DMS114 treated with DMSO at 0.1 percent for 48 hours (cell line): Measurements from ENCODE around the gene TMEM184B.

Source experiments
- DNase-seq: peaks from one replicate; lab custom pipeline; 2025; ENCODE audit not compliant: unreplicated experiment; lab: John Stamatoyannopoulos, UW

The TMEM184B gene

DNA sequence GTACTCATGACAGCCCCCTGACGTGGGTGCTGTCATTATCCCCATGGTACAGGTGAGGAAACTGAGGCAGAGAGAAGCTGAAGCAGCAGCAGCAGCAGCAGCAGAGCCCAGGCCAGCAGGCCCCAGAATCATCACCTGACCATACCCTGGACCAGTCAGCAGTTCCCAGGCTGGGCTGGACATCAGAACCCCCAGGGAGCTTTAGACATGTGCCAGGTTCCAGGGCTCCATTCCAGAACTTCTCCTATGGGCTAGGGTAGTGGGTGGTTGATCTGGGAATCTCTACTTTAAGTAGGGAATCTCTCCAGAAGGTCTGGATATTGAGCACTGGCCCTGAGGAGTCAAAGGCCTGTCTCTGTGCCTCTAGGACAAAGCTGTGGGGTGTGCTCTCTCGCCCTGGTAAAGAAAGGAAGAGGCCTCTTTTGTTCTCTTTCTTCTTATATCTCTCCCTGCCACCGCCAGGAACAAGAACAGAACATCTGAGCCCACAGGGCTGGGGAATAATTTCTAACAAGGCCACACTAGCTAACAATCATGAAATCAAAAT lies 44.4 kb downstream of the TMEM184B start:
- no peak for DNase-seq

DNA sequence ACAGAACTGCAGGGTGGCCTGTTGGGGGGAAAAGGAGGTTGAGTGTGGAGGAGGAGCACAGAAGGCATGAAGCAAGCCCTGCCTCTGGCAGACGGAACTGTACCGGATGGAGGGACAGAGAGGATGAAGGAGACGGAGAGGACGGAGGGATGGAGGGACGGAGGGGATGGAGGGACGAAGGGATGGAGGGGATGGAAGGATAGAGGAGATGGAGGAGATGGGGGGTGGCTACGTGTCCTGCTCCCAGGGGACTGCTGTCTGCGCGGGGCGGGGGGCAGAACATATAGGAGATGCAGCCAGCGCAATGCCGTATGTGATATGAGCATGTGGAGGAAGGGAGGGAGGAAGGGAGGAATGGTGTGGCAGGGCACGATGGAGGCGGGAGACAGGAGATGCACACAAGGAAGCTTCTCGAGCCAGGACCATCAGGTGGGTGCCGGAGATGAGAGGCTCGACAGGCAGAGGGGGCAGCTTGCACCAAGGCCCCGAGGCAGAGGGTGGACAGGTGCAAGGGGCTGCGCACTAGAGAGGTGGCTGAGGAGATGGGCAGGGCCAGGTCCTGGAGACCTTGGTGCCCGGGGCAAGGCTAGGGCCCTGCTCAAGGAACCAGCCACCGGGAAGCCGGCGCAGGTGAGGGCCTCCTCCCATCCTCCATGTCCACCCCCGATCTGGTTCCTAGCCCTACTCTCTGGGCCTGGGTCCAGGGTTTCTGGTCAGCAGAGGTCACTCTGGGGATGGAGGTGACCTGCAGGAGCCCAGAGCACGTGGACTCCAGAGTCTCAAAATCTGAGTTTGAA lies 45.8 kb downstream of the TMEM184B start:
- DNase-seq, result no peak

DNA sequence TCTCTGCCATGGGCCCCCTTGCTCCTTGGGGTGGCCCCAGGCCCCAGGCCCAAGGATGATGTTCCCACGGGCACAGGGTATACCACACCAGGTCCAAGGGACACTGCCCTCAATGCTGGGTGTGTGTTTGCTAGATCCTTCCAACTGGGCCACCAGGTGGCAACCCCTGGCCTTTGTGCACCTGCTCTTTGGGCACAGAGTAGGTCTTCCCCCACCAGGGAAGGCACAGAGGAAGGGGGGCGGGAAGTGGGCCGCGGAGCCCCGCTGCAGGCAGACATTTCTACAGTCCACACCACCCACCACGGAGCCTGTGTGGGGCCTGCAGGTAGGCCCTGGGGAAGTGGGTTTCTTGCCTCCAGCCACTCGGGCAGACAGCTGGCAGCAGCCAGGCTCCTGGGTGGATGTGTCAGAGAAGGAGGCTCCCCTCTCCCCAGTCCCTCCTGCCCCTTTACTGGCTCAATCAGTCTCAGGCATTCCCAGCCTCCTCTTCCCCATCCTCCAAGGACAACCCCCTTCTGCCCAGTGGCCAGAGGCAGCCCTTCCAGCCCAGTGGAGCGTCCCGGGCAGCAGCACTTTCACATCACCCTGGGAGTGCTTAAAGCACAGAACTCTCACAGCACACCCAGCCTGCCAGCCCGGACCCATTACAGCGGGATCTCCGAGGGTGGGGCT lies 49.4 kb downstream of the TMEM184B start:
- DNase-seq, result no peak

DNA sequence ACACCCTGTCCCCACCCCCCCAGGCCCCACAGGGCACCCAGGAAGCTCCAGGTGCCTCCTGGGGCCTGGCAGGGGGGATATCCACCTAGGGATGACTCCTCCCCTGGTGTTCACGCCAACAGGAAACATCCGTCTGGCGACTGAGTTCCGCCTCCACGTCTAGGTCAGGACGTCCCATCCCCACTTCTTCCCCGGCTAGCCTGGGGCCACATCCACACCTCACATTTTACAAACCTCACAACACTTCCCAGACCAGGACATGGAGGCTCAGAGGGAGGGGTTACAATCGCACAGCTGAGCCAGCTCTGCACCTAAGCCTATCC lies 50.1 kb downstream of the TMEM184B start:
- no peak for DNase-seq

DNA sequence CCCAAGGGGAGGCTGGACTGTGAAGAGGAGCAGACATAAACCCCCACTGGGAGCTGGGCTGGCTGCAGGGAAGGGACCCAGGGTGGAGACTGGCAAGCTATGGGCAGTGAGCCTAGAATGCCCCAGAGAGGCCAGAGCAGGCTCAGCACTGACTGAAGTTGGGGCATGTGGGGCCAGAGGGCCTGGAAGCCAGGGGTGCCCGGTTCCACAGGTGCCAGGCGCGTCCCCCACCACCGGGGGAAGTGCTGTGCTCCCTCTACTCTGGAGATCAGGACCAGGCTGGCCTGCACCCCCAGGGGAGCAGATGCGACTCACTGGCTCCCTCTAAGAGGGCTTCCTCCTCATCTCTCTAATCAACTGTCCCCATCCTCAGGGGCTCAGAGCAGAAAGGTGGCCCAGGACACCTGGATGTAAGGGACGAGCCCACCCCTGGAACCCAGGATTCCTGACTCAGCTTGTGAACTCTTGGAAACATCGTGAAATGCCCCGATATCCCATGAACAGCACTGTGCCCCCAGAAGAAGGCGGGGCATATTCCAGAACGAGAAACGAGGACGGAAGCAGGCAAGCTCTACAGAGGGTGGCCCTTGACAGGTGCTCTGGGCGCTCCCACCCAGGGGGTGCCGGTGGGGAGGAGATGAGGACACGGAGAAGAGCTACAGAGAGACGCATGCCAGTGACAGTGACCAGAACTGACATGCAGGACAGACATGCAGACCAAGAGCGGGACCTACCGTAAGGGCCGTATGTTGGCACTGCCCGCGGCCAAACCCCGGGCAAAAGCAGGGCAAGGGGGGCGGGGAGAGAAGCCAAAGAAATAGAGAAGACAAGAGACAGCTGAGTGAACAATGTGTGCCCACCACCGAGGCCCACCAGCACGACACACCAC lies 50.7 kb downstream of the TMEM184B start:
- no peak for DNase-seq

DNA sequence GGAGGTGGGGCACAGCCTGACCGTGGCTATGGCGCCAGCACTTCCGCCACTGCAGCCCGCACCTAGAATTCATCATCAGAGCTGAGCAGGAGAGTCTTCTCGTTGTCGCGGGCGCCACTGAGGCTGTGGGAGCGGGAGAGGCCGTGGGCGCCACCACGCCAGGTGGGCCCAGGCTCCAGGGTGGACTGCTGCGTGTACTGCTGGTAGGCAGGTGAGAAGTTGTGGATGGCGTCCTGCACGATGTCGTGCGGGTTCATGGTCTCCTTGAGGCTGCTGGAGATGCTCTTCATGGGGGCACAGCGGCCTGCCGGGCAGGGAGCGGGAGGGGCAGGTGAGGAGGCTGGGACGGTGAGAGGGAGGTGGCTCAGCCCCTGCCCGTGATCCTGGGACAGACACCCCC lies 51.4 kb downstream of the TMEM184B start:
- DNase-seq, result no peak

DNA sequence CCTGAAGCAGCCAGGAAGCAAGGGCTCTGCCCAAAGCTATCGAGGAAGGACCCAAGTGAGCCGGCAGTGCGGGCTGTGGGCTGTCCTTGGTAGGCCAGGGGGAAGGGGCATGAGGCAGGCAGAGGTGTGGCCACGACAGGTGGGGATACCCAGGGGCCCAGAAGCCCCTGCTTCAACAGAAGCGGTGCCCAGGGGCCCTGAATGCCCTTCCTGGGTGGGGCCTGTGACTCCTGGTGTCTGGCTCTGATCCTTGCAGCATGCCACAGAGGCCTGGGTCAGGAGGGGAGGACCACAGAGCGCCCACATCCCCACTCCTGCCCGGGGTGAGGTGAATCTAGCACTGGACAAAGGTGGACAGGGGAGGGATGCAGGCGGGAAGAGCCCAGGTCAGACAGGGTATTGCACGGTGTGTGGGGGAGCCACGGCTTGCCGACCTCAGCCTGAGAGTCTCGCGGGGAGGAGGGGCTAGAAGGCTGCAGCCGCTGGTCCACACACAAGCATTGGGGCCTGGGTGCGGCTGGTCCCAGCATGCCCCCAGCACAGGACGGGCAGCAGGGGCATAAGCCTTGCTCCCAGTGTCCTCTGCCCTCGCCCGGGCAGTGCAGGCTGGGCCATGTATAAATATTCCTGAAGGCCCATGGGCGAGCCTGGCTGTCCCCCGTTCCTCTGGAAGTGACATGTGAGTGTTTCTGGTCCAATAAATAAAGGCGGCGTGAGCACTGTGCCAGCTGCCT lies 52.0 kb downstream of the TMEM184B start:
- DNase-seq, result no peak

DNA sequence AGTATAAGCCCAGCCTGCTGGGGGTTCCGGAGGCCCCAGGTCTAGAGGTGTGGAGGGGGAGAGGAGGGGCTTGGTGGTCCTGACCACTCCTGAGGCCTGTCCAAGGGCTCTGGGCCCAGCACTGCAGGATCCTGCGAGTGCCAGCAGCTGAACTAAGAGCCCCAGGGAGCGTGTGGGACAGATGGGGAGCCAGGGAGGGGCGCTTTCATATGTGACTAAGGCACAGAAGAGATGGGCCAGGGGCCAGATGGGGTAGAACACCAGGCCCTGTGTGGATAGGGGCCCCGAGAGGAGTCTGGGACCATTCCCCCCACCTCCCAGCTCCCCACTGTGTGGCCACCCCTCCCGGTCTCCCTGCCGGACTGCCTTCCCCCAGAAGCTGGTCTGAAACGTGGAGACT lies 52.6 kb downstream of the TMEM184B start:
- DNase-seq, result no peak

DNA sequence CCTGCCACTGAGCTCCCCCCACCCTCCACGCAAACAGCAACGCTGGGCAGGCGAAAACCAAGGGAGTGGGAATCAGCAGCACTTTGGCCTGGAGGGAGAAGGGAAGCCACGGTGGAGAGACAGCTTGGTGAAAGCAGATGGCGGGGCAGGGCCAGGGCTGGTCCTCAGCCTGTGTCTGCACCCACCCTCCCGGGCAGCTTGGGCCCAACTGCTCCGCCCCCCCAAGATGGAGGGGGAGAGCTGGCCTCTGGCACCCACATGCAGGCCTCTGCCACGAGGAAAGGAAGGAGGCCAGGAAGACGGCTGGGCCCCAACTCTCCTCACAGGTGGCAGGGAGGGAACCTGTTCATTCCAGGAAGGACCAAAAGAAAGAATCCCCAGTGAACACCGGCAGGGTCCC lies 53.2 kb downstream of the TMEM184B start:
- no peak for DNase-seq

DNA sequence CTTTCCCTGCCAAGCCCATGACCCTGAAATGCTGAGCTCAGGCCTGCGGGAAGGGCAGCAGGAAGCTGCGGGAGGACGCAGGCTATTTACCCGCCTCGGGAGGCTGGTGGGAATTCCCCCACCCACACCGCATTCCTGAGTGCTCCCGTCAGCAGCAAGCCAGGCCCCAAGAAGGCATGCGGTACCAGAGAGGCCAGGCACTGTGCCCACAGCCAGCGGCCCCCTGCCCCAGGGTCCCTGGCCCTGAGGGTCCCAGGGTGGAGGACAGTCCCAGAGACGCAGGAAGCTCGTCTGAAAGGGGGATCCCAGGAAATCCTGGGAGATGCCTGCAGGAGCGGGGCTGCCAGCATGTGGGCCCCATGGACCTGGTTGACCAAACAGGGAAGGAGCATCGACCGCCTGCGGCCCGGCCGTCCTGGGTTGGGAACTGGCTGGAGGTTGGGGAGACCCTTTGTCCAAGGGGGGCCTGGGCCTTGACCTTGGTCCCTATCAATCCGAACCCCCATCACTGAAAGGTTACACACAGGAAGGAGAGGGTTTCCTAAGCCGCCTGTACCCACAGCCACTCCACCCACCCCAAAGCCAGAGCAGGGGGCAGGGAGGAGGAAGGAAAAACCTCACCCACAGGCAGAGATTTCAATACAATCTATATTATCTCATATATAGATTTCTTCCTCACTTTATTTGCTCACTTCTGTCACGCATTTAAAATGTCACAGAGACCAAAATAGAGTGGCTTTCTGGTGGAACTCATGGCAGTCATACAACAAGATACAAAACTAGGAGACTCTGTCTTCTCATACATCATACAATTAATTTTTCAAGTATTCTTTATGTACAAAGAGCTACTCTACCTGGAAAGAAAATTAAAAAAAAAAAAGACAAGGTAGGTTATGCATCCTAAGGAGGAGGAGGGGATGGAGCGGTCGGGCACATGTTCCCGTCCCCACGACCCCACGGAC lies 53.9 kb downstream of the TMEM184B start:
- DNase-seq, result no peak

DNA sequence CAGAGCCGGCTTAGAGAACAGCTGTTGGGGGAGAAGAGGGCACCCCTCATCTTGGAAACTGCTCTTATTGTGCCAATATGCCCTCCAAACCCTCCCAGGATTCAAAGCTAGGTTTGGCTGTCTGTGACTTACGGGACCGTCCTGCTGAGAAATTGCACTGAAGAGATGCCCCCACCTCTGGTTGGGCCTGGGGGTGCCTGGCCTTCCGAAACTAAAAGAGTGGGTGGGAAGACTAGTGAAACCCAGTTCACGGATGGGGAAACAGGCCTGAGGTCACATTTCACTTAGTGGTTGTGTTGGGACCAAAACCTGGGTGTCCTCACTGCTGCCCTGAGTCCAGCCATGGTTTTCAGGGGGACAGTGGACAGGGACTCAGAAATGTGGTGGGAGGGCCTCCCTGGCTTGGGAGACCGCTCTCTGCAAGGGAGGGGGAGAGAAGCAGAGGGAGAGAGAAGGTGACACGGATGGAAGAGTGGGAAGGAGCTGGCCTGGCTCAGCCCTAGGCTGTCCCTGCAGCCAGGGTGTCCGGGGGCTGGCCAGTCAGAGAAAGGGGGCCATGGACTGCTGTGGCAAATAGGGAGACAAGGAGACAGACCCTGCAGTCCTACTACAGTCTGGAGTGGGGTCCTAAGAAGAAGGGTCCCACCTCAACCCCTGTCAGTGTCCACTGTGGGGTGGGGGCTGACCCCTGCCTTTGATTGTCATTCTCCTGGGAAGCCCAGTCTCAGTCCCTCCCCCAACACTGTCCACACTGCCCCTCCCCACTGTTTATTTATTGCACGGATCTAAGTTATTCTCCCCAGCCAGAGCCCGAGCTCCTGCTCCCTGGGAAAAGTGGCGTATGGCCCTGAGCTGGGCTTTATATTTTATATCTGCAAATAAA lies 57.4 kb downstream of the TMEM184B start:
- no peak for DNase-seq

DNA sequence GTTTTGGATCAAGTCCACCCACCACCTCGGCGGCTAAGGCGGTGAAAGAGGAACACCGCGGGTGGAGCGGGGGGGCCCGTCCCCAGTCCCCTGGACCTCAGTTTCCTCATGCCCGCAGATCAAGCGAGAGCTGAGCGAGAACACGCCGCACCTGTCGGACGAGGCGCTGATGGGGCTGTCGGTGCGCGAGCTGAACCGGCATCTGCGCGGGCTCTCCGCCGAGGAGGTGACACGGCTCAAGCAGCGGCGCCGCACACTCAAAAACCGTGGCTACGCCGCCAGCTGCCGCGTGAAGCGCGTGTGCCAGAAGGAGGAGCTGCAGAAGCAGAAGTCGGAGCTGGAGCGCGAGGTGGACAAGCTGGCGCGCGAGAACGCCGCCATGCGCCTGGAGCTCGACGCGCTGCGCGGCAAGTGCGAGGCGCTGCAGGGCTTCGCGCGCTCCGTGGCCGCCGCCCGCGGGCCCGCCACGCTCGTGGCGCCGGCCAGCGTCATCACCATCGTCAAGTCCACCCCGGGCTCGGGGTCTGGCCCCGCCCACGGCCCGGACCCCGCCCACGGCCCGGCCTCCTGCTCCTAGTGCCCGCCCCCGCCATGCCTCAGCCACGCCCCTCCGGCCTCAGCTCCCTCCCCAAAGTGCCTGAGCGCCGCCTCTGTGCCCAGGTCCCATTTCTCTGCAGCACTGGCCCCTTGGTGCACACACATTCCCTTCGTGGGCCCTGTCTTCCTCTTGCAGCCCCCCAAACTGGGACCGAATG lies 58.3 kb downstream of the TMEM184B start:
- DNase-seq, result no peak

DNA sequence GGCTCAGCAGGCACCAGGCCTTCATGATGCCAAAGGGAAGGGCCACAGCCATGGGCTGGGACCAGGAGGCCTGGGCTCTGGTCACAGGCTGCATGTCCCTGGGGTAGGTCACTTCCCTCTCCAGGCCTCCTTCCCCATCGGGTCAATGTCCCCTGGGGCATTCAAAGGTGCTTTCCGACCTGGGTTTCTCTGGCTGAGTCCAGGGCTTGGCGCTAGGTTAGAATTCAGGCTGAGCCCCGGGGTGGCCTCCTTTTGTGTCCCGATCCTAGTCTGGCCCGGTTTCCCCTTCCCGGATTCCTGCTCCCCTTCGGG lies 58.9 kb downstream of the TMEM184B start:
- DNase-seq, result no peak

DNA sequence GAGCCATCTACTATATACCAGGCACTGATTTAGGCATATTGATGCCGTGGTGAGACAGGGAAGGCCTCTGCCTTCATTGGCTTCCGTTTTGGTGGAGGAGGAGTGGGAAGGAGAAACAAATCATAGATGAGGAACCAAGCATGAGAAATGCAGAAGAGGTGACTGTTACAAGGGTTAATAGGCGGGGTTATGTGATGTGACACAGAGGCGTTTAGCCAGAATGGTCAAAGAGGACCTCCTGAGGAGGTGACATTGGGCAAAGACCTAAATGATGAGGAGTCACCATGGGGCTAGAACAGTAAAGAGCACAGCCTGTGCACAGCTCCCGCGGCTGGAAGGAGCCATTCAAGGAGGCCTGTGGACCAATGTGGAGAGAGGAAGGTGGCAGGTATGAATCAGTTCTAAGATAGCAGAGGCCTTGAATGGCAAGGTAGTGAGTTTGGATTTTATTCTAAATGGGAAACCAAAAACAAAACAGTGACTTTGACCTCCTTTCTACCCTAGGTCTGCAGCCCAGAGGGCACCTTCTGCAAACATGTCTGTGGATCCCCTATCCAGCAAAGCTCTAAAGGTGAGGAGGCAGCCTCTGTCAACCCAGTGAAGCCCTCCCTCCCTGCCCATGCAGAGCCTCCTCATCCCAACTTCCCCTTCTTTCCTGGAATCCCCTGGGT lies 59.4 kb downstream of the TMEM184B start:
- DNase-seq, result no peak

DNA sequence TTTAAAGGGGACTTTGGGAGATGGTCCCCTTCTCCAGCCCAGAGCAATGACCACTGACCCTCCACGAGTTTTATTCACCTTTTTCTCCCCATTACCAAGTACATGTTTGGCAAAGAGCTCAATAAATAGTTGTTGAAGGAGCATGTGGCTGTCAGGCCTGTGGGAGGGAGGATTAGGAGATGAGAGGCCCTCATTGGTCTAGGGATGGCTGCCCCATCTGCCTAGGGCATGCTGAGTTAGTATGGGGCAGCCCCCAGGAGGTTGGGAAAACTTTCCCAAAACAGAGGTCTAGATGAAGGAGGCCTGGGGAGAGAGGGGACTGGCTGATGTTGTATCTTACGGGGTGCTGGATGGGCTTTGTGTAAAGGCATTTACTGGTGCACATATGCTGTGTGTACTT lies 60.4 kb downstream of the TMEM184B start:
- no peak for DNase-seq

DNA sequence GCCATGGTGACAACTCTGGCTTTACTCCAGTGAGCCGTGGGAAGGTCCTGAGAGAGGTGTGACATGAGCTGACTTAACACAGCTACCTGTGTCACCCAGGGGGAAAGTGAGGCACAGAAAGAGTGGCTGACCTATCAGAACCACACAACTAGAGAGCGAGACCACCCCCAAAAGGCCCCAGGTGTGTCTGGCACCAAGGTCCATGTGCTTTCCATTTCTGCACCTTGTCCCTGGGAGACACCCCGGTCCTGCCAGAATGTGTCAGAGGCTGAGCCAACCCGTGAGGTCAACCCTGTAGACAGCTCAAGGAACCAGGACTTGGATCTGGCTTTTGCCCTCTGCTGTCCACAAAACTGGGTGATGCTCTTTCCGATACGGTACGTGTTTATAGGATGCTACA lies 61.3 kb downstream of the TMEM184B start:
- DNase-seq, result no peak

DNA sequence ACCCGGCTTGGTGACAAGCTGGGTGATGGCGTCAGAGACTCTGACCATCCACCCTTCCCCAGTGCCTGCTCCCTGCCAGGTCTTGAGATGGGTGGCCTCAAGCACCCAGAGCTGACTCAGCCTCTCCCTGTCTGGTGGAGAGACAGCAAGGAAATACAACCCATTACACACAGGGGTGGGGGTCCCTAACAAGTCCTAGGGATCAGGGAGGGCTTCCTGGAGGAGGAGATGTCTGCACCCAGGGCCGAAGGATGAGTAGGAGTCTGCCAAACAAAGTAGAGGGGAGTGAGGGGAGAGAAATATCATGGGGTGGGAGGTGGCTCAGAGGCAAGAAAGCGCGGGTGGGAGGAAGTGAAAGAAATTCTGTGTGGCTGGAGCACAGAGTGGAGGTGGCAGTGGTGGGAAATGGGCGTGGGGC lies 64.2 kb downstream of the TMEM184B start:
- DNase-seq, result no peak
